Measurements from ENCODE around the gene AATK. TPM values are rescaled to one million over a fixed set of nuclear protein-coding genes. Genes with fewer than 3 reads are reported as not detected.

Gene AATK
- polyA plus RNA-seq, 2 of the 4 experiments (the other 2 are of a cell fraction): 0.26 to 0.37 TPM

DNA sequence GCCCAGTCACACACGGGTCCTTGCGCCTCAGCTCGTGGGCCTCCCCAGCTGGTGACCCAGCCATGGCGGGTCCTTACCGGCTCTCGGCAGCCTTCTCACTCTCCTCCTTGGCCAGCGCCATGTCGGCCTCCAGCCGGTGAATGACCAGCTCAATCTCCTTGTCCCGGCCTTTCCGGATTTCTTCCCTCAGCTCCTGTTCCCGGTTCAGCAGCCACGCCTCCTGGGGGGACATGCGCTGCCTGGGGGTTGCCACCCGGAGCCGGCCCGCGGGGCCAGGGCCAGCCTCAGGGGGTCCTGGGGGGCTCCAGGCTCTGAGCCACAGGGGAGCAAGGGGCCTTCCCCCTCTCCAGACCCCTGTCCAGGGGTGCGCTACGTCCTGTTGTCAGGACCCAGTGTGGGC is 25.1 kb upstream of the AATK start:
- H3K27ac ChIP-seq: no peak overlapping the region
- H3K4me3 ChIP-seq: no peak overlapping the region
- ATAC-seq (no peak), FAIRE-seq (no peak), DNase-seq (ENCODE audit: low read depth in 1 of 2, low spot score in 1 of 2) (no peak)
- WGBS (ENCODE audit: missing lambda C conversion rate): 83% methylated on average over 18 of the region's 20 CpGs
- H3K4me2 ChIP-seq: no peak overlapping the region
- H3K4me1 ChIP-seq: no peaks in the 10 kb centered on the region
- ChIA-PET POLR2A (no interaction called here), CTCF (interaction anchor here (0.7 to 5.9 kb wide), 8 partner anchors 9 to 52 kb away, joined by 3 to 58 read pairs (median 3); partner anchors contain the start of genes AATK and PVALEF)
- TF ChIP-seq JUN (IDR thresholded peaks at IDR 0.05) (no peak), ZFP36 (IDR thresholded peaks at IDR 0.05; ENCODE audit: borderline replicate concordance, partially characterized antibody) (no peak), EP300 (IDR thresholded peaks at IDR 0.05) (no peak), CTCF (IDR thresholded peaks at IDR 0.05) (no peak), NR3C1 (IDR thresholded peaks at IDR 0.05) (no peak), CBX2 (IDR thresholded peaks at IDR 0.05; ENCODE audit: borderline replicate concordance, low read depth) (no peak)
- TF ChIP-seq, protein P1, sequence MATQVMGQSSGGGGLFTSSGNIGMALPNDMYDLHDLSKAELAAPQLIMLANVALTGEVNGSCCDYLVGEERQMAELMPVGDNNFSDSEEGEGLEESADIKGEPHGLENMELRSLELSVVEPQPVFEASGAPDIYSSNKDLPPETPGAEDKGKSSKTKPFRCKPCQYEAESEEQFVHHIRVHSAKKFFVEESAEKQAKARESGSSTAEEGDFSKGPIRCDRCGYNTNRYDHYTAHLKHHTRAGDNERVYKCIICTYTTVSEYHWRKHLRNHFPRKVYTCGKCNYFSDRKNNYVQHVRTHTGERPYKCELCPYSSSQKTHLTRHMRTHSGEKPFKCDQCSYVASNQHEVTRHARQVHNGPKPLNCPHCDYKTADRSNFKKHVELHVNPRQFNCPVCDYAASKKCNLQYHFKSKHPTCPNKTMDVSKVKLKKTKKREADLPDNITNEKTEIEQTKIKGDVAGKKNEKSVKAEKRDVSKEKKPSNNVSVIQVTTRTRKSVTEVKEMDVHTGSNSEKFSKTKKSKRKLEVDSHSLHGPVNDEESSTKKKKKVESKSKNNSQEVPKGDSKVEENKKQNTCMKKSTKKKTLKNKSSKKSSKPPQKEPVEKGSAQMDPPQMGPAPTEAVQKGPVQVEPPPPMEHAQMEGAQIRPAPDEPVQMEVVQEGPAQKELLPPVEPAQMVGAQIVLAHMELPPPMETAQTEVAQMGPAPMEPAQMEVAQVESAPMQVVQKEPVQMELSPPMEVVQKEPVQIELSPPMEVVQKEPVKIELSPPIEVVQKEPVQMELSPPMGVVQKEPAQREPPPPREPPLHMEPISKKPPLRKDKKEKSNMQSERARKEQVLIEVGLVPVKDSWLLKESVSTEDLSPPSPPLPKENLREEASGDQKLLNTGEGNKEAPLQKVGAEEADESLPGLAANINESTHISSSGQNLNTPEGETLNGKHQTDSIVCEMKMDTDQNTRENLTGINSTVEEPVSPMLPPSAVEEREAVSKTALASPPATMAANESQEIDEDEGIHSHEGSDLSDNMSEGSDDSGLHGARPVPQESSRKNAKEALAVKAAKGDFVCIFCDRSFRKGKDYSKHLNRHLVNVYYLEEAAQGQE (IDR thresholded peaks at IDR 0.05): no peak
- H3K9me3 ChIP-seq: no peaks in the 10 kb centered on the region

DNA sequence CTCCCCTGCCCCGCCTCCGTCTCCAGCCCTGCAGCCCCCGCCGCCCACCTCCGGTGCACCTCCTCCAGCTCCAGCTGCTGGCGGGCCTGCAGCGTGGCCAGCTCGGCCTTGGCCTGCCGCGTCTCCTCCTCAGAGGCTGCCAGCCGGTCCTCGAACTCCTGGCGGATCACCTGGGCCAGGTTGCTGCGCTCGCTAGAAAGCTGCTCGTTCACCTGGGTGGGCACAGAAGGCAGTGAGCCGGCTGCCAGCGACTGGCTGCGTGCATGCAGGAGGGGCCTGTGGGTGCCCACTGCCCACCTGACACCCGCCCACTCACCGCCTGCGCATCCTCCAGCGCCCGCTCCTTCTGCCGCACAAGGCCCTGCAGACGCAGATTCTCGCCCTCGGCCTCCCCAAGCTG is 24.6 kb upstream of the AATK start:
- Histone ChIP-seq H3K27ac (no peak overlapping the region), H3K4me2 (no peak overlapping the region), H3K4me1 (no peaks in the 10 kb centered on the region), H3K4me3 (no peak overlapping the region), H3K9me3 (no peaks in the 10 kb centered on the region)
- CTCF ChIA-PET: interaction anchor here (0.7 to 5.9 kb wide), 9 partner anchors 8 to 55 kb away, joined by 3 to 58 read pairs (median 3); partner anchors contain the start of genes AATK and PVALEF
- DNase-seq (ENCODE audit: low read depth in 1 of 2, low spot score in 1 of 2) (no peak), FAIRE-seq (no peak), ATAC-seq (no peak)
- POLR2A ChIA-PET: no interaction called here
- no peak for TF ChIP-seq ZFP36 (IDR thresholded peaks at IDR 0.05; ENCODE audit: borderline replicate concordance, partially characterized antibody)
- no peak for TF ChIP-seq RARB (CRISPR knock-in tag; IDR thresholded peaks at IDR 0.05)
- no peak for TF ChIP-seq EHMT2 (IDR thresholded peaks at IDR 0.05; ENCODE audit: low read depth)
- TF ChIP-seq PHF8 (IDR thresholded peaks at IDR 0.05; ENCODE audit: borderline replicate concordance, low read depth): no peak
- no peak for TF ChIP-seq ZSCAN20 (CRISPR knock-in tag; IDR thresholded peaks at IDR 0.05)
- no peak for TF ChIP-seq NR3C1 (IDR thresholded peaks at IDR 0.05)
- no peak for TF ChIP-seq MYC (IDR thresholded peaks at IDR 0.05; ENCODE audit: borderline replicate concordance, low read length)
- TF ChIP-seq, protein P2, sequence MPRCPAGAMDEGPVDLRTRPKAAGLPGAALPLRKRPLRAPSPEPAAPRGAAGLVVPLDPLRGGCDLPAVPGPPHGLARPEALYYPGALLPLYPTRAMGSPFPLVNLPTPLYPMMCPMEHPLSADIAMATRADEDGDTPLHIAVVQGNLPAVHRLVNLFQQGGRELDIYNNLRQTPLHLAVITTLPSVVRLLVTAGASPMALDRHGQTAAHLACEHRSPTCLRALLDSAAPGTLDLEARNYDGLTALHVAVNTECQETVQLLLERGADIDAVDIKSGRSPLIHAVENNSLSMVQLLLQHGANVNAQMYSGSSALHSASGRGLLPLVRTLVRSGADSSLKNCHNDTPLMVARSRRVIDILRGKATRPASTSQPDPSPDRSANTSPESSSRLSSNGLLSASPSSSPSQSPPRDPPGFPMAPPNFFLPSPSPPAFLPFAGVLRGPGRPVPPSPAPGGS (IDR thresholded peaks at IDR 0.05): no peak
- no peak for TF ChIP-seq MAZ (IDR thresholded peaks at IDR 0.05; ENCODE audit: borderline replicate concordance, low read depth, low read length)
- TF ChIP-seq CTCF (IDR thresholded peaks at IDR 0.05): no peak
- no peak for TF ChIP-seq SREBF2 (IDR thresholded peaks at IDR 0.05)
- TF ChIP-seq KDM1A (IDR thresholded peaks at IDR 0.05; ENCODE audit: low read depth): no peak
- no peak for TF ChIP-seq HMGXB4 (CRISPR knock-in tag; IDR thresholded peaks at IDR 0.05; ENCODE audit: borderline replicate concordance)
- TF ChIP-seq EHF (CRISPR knock-in tag; IDR thresholded peaks at IDR 0.05): no peak
- WGBS (ENCODE audit: missing lambda C conversion rate): 96% methylated on average over 24 of the region's 28 CpGs

Measured in A549 (cell line).